Measurements from ENCODE around the gene FBXO47. TPM values are rescaled to one million over a fixed set of nuclear protein-coding genes. Genes with fewer than 3 reads are reported as not detected.
"Not testable (repeated sequence)": the region's sequence is repeated elsewhere in the genome, so short reads cannot be mapped to it uniquely, and the experiment has no call there.

The FBXO47 gene
- total RNA-seq, 1 experiment from 2014 or later: not detected

- H3K27me3 ChIP-seq (replicated peaks; ENCODE audit: insufficient read depth, low read depth, low read length, poor library complexity): no peaks in the 10 kb centered on the region
- no peak for TF ChIP-seq EZH2 (IDR thresholded peaks at IDR 0.05; ENCODE audit: borderline replicate concordance, low read depth, low read length, poor library complexity, severe bottlenecking)
- no TSS peak for BruUV-seq (replicated peaks)
- no peak for DNase-seq (ENCODE audit: low spot score)
- H3K4me3 ChIP-seq (ENCODE audit: low read depth, low read length, poor library complexity, severe bottlenecking): no peak overlapping the region
- H3K36me3 ChIP-seq (ENCODE audit: insufficient read depth, low read length, poor library complexity, severe bottlenecking): no peaks in the 10 kb centered on the region
- intact Hi-C loops (cut with micrococcal nuclease; ENCODE audit: unreplicated experiment): no loop called here
- no peak overlapping the region for H3K27ac ChIP-seq (ENCODE audit: low read depth, low read length, poor library complexity, severe bottlenecking)
- no peaks in the 10 kb centered on the region for H3K9me3 ChIP-seq (ENCODE audit: low read depth, low read length, poor library complexity, severe bottlenecking)
- H3K4me1 ChIP-seq (ENCODE audit: insufficient read depth, low read length, poor library complexity, severe bottlenecking): no peaks in the 10 kb centered on the region
- ChIA-PET CTCF (no interaction called here), POLR2A (ENCODE audit: low non-redundant PET) (no interaction called here)
Measured at GRCh38 chr17:38940404-38940803, 26.8 kb downstream of the FBXO47 start.

DNA sequence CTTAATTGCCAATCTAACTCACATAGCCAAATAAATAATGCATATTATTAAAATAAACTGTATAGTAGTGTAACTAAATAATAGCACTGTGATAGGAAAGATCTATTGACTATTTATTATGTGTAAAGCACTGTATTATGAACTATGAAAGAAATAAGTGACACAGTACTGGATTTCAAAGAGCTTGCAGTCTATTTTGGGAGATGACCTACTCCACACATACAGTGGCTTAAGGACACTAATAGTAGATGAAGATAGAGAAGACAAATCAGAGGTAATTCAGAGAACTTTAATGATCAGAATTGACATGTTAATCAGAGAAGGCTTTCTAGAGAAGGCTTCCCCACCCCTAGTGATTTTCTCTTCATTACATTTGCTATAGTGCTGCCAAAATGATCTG lies 27.2 kb downstream of the FBXO47 start:
- no peak overlapping the region for H3K4me3 ChIP-seq (ENCODE audit: low read depth, low read length, poor library complexity, severe bottlenecking)
- intact Hi-C loops (cut with micrococcal nuclease; ENCODE audit: unreplicated experiment): no loop called here
- H3K36me3 ChIP-seq (ENCODE audit: insufficient read depth, low read length, poor library complexity, severe bottlenecking): no peaks in the 10 kb centered on the region
- TF ChIP-seq EZH2 (IDR thresholded peaks at IDR 0.05; ENCODE audit: borderline replicate concordance, low read depth, low read length, poor library complexity, severe bottlenecking): no peak
- TF ChIP-seq, protein P1, sequence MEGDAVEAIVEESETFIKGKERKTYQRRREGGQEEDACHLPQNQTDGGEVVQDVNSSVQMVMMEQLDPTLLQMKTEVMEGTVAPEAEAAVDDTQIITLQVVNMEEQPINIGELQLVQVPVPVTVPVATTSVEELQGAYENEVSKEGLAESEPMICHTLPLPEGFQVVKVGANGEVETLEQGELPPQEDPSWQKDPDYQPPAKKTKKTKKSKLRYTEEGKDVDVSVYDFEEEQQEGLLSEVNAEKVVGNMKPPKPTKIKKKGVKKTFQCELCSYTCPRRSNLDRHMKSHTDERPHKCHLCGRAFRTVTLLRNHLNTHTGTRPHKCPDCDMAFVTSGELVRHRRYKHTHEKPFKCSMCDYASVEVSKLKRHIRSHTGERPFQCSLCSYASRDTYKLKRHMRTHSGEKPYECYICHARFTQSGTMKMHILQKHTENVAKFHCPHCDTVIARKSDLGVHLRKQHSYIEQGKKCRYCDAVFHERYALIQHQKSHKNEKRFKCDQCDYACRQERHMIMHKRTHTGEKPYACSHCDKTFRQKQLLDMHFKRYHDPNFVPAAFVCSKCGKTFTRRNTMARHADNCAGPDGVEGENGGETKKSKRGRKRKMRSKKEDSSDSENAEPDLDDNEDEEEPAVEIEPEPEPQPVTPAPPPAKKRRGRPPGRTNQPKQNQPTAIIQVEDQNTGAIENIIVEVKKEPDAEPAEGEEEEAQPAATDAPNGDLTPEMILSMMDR (conservative IDR thresholded peaks at IDR 0.05; ENCODE audit: low read depth, low read length): no peak
- no peaks in the 10 kb centered on the region for H3K27me3 ChIP-seq (replicated peaks; ENCODE audit: insufficient read depth, low read depth, low read length, poor library complexity)
- H3K4me1 ChIP-seq (ENCODE audit: insufficient read depth, low read length, poor library complexity, severe bottlenecking): no peaks in the 10 kb centered on the region
- H3K27ac ChIP-seq (ENCODE audit: low read depth, low read length, poor library complexity, severe bottlenecking): no peak overlapping the region
- CTCF ChIA-PET: no interaction called here
- no TSS peak for BruUV-seq (replicated peaks)
- DNase-seq (ENCODE audit: low spot score): no peak
- H3K9me3 ChIP-seq (ENCODE audit: low read depth, low read length, poor library complexity, severe bottlenecking): no peaks in the 10 kb centered on the region
- POLR2A ChIA-PET (ENCODE audit: low non-redundant PET): no interaction called here

GRCh38 chr17:38933962-38934361 lies 33.2 kb downstream of the FBXO47 start:
- H3K4me3 ChIP-seq (ENCODE audit: low read depth, low read length, poor library complexity, severe bottlenecking); POLR2A ChIA-PET (ENCODE audit: low non-redundant PET); H3K36me3 ChIP-seq (ENCODE audit: insufficient read depth, low read length, poor library complexity, severe bottlenecking); DNase-seq (ENCODE audit: low spot score); BruUV-seq (replicated peaks); CTCF ChIA-PET; H3K9me3 ChIP-seq (ENCODE audit: low read depth, low read length, poor library complexity, severe bottlenecking); H3K27me3 ChIP-seq (replicated peaks; ENCODE audit: insufficient read depth, low read depth, low read length, poor library complexity); H3K4me1 ChIP-seq (ENCODE audit: insufficient read depth, low read length, poor library complexity, severe bottlenecking); H3K27ac ChIP-seq (ENCODE audit: low read depth, low read length, poor library complexity, severe bottlenecking); intact Hi-C loops (cut with micrococcal nuclease; ENCODE audit: unreplicated experiment): not testable (repeated sequence)

DNA sequence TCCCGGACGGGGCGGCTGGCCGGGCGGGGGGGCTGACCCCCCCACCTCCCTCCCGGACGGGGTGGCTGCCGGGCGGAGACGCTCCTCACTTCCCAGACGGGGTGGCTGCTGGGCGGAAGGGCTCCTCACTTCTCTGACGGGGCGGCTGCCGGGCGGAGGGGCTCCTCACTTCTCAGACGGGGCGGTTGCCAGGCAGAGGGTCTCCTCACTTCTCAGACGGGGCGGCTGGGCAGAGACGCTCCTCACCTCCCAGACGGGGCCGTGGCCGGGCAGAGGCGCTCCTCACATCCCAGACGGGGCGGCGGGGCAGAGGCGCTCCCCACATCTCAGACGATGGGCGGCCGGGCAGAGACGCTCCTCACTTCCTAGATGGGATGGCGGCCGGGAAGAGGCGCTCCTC lies 36.4 kb downstream of the FBXO47 start:
- H3K36me3 ChIP-seq (ENCODE audit: insufficient read depth, low read length, poor library complexity, severe bottlenecking); H3K4me3 ChIP-seq (ENCODE audit: low read depth, low read length, poor library complexity, severe bottlenecking); H3K27me3 ChIP-seq (replicated peaks; ENCODE audit: insufficient read depth, low read depth, low read length, poor library complexity); CTCF ChIA-PET; H3K4me1 ChIP-seq (ENCODE audit: insufficient read depth, low read length, poor library complexity, severe bottlenecking); DNase-seq (ENCODE audit: low spot score); intact Hi-C loops (cut with micrococcal nuclease; ENCODE audit: unreplicated experiment); BruUV-seq (replicated peaks); H3K9me3 ChIP-seq (ENCODE audit: low read depth, low read length, poor library complexity, severe bottlenecking); POLR2A ChIA-PET (ENCODE audit: low non-redundant PET); H3K27ac ChIP-seq (ENCODE audit: low read depth, low read length, poor library complexity, severe bottlenecking): not testable (repeated sequence)

All from A673 (cell line).